K562 (cell line): ENCODE data around the gene CPSF6. TPM values are rescaled to one million over a fixed set of nuclear protein-coding genes. Genes with fewer than 3 reads are reported as not detected.

Experiments
- CBFA2T2 ChIP-seq: fragments of 450-650 bp; conservative IDR thresholded peaks from 2 replicates; pipeline ENCODE4 v1.6.1; 2017; ENCODE audit warnings: mild to moderate bottlenecking
- FOXM1 ChIP-seq, 2 experiments: fragments of 450-650 bp in 1 of 2; sonication (generic) in 1 of 2; formaldehyde crosslinking in 1 of 2; IDR thresholded peaks; 2 replicates each; pipeline versions ENCODE4 v1.6.1 to v1.9.0; 2017 to 2022; ENCODE audit warnings: low read depth in 2 of 2, mild to moderate bottlenecking in 2 of 2, missing genetic modification reagents in 1 of 2, moderate library complexity in 1 of 2
- GTF3C2 ChIP-seq: IDR thresholded peaks from 3 replicates; pipeline ENCODE4 v1.6.1; 2011; ENCODE audit warnings: borderline replicate concordance, mild to moderate bottlenecking, moderate library complexity; ENCODE audit not compliant: insufficient read length; ENCODE audit errors: extremely low read depth
- MED1 ChIP-seq: sonication (generic); formaldehyde crosslinking; IDR thresholded peaks from 2 replicates; pipeline ENCODE4 v1.8.1; 2023; ENCODE audit warnings: missing genetic modification reagents, borderline replicate concordance
- MEIS2 ChIP-seq: fragments of 450-650 bp; IDR thresholded peaks from 2 replicates; pipeline ENCODE4 v1.6.1; 2014; ENCODE audit warnings: mild to moderate bottlenecking; ENCODE audit not compliant: partially characterized antibody
- PBX2 ChIP-seq, 2 experiments: IDR thresholded peaks in 1 of 2; conservative IDR thresholded peaks in 1 of 2; 2 replicates each; pipeline ENCODE4 v1.6.1; 2016; ENCODE audit warnings: low read depth in 2 of 2, mild to moderate bottlenecking in 1 of 2, missing compliant biosample characterization in 1 of 2, missing genetic modification characterization in 1 of 2, moderate library complexity in 1 of 2
- TEAD4 ChIP-seq, 2 experiments: sonication (generic) in 1 of 2; formaldehyde crosslinking in 1 of 2; IDR thresholded peaks; 2 replicates each; pipeline versions ENCODE4 v1.6.1 to v1.8.0; 2012 to 2022; ENCODE audit warnings: borderline replicate concordance in 1 of 2, inconsistent platforms in 1 of 2, low read length in 1 of 2, mild to moderate bottlenecking in 1 of 2, missing genetic modification reagents in 1 of 2
- ZBTB2 ChIP-seq: fragments of 450-650 bp; IDR thresholded peaks from 2 replicates; pipeline ENCODE4 v1.6.1; 2016; ENCODE audit warnings: antibody characterized with exemption
- ZNF707 ChIP-seq: fragments of 250-450 bp; sonication (Bioruptor Pico); conservative IDR thresholded peaks from 2 replicates; pipeline ENCODE4 v1.8.0; 2022; ENCODE audit warnings: inconsistent platforms, mild to moderate bottlenecking, moderate library complexity
- polyA plus RNA-seq, 8 experiments: library from polyadenylated mRNA; depleted of rRNA in 4 of 8; stranded (reverse) in 5 of 8; unstranded in 3 of 8; fragments of >200 nt; fragmentation: Nextera tagmentation in 2 of 8; fragmentation: Illumina TruSeq in 1 of 8; extraction: Ambion mirVana in 2 of 8; extraction: Trizol in 1 of 8; gene quantifications; 2 replicates each; pipeline versions ENCODE4 v1.2.1 to v1.2.3, GENCODE V29; 2011 to 2014; ENCODE audit warnings: inconsistent platforms in 1 of 8, missing spikeins in 1 of 8
- total RNA-seq, 7 experiments: library from RNA; depleted of rRNA in 6 of 7; stranded (reverse); fragments of >200 nt in 6 of 7; fragmentation: Illumina TruSeq in 2 of 7; extraction: Trizol in 2 of 7; gene quantifications; 2 replicates each; pipeline versions ENCODE4 v1.2.1 to v1.2.3, GENCODE V29; 2011 to 2021; ENCODE audit warnings: low replicate concordance in 1 of 7
- TF ChIP-seq, protein P1 (sequence below): fragments of 150-350 bp; IDR thresholded peaks from 2 replicates; pipeline ENCODE4 v1.6.1; 2014; ENCODE audit warnings: low read depth, mild to moderate bottlenecking, low read length, borderline replicate concordance
- TF ChIP-seq, protein P2 (sequence below): sonication (generic); IDR thresholded peaks from 2 replicates; pipeline ENCODE4 v1.6.1; 2016

Gene CPSF6
- total and polyA plus RNA-seq, 9 of the 15 experiments (the other 6 are each of a cell fraction or from before 2014, with no cell fraction given), result 34.3 to 129 (median 77.8) TPM

DNA sequence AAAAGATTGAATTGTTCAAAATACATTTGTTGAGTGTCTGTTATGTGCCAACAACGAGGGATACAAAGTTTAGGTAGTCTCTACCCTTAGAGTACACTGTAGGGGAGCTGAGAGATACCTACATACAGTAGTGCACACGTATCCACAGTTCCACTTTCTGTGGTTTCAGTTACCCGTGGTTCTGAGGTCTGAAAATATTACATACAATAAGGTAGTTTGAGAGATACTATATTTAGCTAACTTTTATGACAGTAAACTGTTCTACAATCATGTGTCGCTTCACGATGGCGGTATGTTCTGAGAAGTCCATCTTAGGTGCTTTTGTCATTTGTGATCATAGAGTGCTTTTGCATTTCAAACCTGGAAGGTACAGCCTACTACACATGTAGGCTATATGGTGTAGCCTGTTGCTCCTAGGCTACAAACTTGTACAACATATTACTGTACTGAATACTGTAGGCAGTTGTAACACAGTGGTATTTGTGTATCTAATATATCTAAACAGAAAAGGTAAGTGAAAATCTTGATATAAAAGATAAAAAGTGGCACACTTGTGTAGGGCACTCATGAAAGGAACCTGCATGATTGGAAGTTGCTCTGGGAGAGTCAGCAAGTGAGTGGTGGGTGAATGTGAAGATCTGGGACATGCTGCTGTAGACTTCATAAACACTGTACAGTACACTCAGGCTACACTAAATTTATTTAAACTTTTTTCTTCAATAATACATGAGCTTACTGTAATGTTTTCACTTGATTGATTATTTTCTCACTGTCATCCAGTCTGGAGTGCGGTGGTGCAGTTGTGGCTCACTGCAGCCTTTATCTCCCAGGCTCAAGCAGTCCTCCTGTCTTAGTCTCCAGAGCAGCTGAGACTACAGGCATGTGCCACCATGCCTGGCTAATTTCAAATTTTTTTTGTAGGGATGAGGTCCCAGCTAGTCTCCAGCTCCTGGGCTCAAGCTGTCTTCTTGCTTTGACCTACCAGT, 4.0 kb downstream of the CPSF6 start (continued):
- no peak for TF ChIP-seq MED1 (CRISPR knock-in tag)
- no peak for TF ChIP-seq GTF3C2
- peak; percentile 23; the same call in 1 of the 2 replicates for TF ChIP-seq CBFA2T2
- TF ChIP-seq ZNF707 (CRISPR knock-in tag), result no peak
- TF ChIP-seq PBX2 (CRISPR knock-in tag; IDR thresholded peaks at IDR 0.05; ENCODE audit: low read depth), result no peak
- peak; percentile 68 for TF ChIP-seq PBX2 (tag; conservative IDR thresholded peaks at IDR 0.05; ENCODE audit: low read depth)
- peak; percentile 72 for TF ChIP-seq MEIS2
- TF ChIP-seq, protein P1, sequence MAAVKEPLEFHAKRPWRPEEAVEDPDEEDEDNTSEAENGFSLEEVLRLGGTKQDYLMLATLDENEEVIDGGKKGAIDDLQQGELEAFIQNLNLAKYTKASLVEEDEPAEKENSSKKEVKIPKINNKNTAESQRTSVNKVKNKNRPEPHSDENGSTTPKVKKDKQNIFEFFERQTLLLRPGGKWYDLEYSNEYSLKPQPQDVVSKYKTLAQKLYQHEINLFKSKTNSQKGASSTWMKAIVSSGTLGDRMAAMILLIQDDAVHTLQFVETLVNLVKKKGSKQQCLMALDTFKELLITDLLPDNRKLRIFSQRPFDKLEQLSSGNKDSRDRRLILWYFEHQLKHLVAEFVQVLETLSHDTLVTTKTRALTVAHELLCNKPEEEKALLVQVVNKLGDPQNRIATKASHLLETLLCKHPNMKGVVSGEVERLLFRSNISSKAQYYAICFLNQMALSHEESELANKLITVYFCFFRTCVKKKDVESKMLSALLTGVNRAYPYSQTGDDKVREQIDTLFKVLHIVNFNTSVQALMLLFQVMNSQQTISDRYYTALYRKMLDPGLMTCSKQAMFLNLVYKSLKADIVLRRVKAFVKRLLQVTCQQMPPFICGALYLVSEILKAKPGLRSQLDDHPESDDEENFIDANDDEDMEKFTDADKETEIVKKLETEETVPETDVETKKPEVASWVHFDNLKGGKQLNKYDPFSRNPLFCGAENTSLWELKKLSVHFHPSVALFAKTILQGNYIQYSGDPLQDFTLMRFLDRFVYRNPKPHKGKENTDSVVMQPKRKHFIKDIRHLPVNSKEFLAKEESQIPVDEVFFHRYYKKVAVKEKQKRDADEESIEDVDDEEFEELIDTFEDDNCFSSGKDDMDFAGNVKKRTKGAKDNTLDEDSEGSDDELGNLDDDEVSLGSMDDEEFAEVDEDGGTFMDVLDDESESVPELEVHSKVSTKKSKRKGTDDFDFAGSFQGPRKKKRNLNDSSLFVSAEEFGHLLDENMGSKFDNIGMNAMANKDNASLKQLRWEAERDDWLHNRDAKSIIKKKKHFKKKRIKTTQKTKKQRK, result no peak
- TF ChIP-seq, protein P2, sequence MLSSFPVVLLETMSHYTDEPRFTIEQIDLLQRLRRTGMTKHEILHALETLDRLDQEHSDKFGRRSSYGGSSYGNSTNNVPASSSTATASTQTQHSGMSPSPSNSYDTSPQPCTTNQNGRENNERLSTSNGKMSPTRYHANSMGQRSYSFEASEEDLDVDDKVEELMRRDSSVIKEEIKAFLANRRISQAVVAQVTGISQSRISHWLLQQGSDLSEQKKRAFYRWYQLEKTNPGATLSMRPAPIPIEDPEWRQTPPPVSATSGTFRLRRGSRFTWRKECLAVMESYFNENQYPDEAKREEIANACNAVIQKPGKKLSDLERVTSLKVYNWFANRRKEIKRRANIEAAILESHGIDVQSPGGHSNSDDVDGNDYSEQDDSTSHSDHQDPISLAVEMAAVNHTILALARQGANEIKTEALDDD, result 0 out of 2 replicates have a peak, but pooled peaks have one; percentile 5
- peak; percentile 31; the same call in 1 of the 2 replicates for TF ChIP-seq TEAD4 (IDR thresholded peaks at IDR 0.05; ENCODE audit: low read length)
- TF ChIP-seq TEAD4 (CRISPR knock-in tag; IDR thresholded peaks at IDR 0.05; ENCODE audit: borderline replicate concordance), result no peak
- no peak for TF ChIP-seq FOXM1 (IDR thresholded peaks at IDR 0.05; ENCODE audit: low read depth)
- TF ChIP-seq FOXM1 (CRISPR knock-in tag; IDR thresholded peaks at IDR 0.05; ENCODE audit: low read depth), result no peak
- no peak for TF ChIP-seq ZBTB2
